ENCODE results near the gene NOS3.
"Not testable (repeated sequence)": the region's sequence is repeated elsewhere in the genome, so short reads cannot be mapped to it uniquely, and the experiment has no call there.

The NOS3 gene

DNA sequence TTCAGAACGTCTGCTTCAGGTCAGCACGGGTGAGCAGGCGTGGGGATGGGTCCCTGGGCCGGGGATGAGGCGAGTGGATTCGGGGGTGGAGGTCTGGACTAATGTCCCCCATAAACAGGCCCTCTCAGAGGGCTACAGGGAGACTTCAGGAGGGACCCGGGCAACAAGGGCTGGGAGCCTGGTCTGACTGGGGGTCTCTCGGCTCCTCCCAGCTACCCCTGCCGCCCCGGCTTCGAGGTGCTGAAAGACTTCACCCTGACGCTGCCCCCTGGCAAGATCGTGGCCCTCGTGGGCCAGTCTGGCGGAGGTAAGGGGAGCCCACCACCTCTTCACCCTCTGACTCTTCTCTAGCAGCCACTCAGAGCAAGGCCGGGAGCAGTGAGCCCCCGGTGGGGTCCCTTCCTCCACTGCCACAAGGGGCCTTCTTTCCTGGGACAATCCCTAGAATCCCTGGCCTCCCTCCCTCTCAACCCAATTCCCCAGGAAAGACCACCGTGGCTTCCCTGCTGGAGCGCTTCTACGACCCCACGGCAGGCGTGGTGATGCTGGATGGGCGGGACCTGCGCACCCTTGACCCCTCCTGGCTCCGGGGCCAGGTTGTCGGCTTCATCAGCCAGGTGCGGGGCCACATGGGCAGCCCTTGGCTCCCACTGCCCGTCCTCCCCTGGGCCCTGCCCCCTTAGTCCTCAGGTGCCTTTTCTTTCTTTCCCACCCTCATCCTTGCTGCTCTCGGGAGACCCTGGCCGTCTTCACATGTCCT, 50.0 kb downstream of the NOS3 start:
- DNase-seq: no peak

DNA sequence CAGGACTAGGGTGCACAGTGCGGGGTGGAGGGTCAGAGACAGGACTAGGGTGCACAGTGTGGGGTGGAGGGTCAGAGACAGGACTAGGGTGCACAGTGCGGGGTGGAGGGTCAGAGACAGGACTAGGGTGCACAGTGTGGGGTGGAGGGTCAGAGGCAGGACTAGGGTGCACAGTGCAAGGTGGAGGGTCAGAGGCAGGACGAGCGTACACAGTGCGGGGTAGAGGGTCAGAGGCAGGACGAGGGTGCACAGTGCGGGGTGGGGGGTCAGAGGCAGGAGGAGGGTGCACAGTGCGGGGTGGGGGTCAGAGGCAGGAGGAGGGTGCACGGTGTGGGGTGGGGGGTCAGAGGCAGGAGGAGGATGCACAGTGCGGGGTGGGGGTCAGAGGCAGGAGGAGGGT, 52.6 kb downstream of the NOS3 start:
- DNase-seq: not testable (repeated sequence)

DNA sequence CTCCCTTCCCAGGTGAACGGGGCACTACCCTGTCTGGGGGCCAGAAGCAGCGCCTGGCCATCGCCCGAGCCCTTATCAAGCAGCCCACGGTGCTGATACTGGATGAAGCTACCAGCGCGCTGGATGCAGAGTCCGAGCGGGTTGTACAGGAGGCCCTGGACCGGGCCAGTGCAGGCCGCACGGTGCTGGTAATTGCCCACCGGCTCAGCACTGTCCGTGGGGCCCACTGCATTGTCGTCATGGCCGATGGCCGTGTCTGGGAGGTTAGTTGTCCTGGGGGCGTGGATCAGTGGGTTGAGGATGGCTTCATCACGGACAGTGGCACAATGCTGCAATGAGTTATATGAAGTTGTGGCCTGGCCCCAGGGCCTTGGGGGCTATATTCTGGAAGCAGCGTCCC, 53.1 kb downstream of the NOS3 start:
- DNase-seq: no peak

DNA sequence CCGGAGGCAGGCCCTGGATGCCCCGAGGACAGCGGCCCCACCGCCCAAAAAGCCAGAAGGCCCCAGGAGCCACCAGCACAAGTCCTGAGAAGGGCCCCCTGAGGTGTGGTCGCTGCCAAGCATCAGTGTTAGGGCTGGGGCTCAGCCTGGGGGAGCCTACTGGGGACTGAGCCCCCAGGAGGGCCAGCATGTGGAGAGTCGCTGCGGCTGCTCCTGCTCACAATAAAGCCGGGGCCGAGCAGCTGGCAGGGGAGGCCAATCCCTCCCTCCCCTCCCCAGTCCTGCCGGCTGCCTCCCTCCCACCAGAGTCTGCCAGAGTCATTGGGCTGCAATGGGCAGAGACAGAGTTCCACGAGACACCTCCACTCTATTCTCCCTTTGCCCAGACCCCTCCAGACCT, 54.4 kb downstream of the NOS3 start:
- DNase-seq: no peak

DNA sequence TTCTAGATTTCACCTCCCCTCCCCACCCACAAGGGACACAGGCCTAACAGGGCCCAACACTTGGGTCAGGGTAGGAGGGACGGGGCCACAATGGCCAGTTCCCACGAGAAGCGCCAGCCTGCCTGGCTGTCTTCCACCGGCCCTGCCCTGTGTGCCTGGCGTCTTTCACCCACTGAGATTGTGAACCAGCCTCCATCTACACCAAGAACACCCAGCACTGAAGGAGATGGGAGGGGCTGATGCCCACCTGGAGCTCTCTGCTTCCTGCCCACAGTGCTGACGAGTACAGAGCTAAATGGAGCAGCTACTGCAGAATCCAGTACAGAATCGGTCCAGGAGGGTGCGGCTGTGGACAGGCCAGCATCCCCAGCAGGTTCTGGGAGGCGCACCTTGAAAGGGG, 55.1 kb downstream of the NOS3 start:
- DNase-seq: no peak

DNA sequence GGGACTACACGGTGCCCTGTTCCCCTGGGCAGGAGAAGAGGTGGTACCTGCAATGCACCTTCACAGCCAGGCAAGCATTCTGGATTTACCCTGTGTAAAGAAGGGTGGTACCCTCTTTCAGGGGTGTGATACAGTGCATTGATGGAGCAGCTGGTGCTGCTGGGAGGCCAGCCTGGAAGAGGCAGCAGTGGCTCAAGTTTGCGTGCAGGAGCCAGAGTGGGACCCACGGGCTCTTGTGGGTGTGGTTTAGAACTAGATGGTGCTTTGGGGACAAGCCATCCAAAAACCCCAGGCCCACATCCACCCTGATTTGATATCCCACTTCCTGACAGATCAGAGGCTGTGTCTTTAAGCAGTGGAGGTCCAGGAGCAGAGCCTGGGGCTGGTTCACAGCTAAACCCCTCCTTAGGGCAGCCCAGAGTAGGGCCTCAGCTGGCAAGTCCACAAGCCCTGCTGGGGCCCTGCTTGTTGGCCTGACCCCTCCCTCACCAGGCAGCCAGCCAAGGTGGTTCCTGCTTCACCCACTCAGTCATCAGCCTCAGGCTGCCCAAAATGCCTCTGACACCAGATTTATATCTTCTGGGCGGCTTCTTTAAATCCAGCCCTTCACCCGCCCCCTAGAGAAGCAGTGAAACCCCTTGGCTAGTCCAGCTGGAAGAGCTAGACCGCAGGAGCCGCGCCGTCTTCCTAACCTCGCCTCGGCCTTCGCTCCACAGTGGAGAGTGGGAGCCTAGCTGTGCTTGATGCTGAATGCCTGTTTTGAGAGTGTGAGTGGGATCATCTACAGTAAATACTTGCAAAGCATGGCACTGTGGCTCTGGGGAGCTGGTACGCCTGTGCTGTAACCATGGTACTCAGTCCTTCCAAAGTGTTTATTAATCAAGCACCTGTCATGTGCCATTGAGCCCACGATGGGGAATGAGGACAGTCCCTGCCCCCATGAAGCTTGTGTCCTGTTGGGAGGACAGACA, 56.1 kb downstream of the NOS3 start:
- DNase-seq: peak; percentile 53

DNA sequence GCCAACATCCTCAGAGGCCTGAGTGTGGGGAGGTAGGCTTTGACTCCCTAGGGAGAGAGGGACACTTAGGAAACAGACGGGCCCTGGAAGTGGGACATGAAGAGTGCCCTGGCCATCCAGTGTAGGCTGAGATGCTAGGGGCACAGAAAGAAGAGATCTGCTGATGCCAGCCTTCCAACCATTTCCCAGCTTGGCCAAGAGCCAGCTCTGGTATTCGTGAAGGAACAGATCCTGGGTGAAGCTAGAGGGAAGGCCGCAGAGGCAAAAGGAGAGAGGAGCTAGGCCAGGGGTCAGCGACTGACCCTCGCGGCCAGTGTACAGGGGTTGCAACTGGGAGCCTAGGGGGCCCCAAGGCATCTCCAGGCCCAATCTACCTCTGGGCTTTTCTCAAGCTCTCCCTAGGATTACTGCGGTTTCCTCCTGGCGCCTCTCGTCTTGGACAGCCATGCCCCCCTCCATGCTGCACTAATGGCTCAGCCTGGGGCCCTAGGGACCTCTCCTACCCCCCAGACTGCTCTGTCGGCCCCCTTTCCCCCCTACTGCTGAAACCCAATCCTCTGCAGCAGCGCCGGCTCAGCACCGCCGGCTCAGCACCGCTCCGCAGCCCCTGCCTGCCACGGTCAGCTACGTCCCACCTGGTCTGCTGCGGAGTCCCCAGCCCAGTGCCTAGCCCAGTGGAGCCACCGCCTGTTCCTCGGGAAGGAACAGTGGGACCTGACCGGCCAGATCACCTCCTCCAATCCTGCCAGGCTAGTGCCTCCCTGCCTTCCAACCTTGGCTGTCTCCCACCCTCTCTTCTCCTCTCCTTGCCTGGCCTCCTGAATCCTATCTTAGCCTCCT, 57.4 kb downstream of the NOS3 start, which contains the start of gene ASIC3:
ASIC3 (plus strand) TSS at position 556 of the 840 bp plus-strand sequence. CDS start 355 bp downstream, outside the sequence.
- no peak for DNase-seq

DNA sequence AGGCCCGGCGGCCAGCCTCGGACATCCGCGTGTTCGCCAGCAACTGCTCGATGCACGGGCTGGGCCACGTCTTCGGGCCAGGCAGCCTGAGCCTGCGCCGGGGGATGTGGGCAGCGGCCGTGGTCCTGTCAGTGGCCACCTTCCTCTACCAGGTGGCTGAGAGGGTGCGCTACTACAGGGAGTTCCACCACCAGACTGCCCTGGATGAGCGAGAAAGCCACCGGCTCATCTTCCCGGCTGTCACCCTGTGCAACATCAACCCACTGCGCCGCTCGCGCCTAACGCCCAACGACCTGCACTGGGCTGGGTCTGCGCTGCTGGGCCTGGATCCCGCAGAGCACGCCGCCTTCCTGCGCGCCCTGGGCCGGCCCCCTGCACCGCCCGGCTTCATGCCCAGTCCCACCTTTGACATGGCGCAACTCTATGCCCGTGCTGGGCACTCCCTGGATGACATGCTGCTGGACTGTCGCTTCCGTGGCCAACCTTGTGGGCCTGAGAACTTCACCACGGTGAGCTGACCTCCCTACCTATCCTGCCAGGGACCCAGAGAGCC, 58.2 kb downstream of the NOS3 start:
- DNase-seq: no peak

DNA sequence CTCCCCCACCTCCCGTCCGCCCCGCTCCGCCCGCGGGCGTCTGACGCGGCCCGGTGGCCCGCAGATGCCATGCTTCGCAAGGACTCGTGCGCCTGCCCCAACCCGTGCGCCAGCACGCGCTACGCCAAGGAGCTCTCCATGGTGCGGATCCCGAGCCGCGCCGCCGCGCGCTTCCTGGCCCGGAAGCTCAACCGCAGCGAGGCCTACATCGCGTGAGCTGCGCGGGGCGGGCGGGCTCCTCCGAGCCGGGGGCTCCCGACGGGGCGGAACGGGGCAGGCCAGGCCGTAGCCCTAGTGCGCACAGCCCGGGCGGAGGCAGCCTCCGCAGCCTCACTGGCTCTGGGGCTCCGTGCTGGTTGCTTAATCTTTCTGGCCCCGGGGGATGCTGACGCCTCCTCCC, 60.3 kb downstream of the NOS3 start:
- peak; percentile 69 for DNase-seq

DNA sequence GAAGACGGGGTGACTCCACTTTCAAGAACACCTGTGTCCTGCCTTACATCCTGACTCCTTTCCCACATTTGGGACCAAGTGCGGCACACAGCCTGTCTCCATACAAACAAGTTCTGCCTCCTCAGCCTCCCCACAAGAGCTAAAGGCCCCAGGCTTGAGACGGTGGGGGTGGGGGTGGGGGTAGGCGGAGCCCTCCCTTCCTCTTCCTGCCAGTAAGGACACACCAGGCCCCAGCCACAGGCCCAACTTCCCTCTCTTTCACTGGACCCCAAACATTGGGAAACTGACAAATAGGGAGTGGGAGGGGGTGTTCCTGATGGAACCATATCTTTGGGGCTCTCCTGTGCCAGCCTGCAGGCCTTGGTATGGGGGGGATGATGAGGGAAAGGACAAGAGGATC, 62.3 kb downstream of the NOS3 start:
- no peak for DNase-seq

DNA sequence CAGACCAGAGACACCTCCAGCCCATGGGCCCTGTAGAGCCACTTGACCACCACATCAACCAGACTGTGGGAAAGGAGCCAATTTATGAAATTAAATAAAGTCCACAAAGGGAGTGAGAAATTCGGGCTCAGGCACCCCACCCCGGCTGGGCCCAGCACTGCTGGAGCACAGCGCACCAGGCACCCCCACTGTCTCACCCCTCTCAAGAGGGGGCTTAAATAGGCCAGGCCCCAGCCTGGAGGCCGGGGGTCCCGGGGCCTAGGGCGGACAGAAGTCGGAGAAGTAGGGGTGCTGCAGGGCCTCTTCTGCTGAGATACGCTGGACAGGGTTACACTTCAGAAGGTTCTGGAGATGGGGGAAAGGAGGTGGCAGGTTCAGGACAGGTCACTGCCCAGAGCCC, 62.9 kb downstream of the NOS3 start:
- no peak for DNase-seq

DNA sequence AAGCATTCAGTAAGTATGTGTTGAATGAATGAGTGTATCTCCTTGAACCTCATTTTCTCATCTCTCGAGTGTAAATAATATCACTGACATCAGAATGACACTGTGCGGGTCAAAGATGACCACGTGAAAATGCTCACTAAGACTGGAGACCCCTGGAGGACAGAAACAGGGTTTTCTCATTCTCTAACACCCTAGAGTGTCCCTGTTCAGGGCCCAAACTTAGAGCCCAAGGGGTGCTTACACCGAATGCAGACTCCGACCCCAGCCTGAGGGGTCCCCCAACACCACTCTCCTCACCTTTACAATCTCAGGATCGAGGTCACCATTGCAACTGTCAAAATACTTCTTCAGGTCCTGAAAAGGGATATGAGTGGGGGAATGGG, 65.5 kb downstream of the NOS3 start:
- no peak for DNase-seq

DNA sequence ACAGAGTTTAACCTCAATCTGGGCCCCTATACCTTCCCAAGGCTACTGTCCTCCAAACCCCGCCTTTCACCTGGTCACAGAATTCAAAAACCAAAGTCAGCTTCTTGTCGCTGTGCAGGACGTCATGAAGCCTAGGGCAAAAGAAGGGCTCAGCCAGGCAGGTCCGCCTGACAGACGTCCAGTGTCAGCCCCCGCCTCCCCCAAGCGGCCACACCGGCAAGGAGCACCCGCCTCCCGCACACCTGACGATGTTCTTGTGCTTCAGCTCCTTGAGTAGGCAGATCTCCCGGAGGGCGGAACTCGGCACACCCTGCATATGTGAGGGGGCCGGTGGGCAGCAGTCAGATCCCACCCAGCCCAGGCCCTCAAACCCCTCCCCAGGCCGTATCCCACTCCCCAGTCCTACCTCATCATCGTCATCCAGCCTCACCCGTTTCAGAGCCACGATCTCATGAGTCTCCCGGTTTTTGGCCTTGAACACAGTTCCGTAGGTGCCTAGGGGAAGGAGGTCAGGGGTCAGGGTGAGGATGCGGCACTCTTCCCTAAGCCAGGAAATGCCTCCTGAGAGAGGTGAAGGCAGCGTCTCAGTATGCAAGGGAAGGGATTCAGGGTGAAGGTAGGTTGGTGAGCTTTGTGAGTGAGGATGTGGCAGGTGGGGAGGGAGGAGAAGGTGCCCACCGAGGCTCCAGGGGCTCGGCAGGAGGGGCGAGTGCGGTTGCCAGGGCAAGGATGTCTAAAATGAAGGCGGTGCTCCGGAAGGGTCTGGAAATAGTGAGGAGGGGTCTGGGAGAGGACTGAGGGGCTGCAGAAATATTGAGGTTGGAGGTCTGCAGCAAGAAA, 66.1 kb downstream of the NOS3 start:
- DNase-seq: no peak

DNA sequence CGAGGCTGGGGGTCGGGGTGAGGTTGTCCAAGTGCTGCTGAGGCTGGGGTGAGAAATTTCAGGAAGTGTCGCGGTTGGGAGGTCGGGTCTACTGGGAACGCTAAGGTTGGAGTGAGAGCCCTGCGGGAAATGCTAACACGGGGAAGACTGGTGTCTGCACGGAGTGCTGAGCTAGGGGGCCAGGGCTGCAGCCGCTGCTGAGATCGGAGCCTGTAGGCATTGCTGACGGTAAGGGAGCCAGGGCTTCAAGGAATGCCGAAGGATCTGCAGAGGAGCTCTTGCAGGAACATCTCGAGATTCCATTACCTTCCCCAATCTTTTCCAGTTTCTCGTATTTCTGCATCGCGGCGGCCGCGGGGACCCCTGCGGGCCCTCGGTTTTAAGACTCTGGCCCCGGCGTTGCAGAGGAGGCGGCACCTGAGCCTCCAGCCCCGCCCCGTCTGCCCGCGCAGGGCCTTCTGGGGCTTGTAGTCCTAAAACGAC, 66.7 kb downstream of the NOS3 start, which contains the start of gene CDK5:
CDK5 (minus strand) TSS at position 392 of the 483 bp plus-strand sequence; CDS start at position 343, 49 bp downstream.
- DNase-seq: peak; percentile 26

DNA sequence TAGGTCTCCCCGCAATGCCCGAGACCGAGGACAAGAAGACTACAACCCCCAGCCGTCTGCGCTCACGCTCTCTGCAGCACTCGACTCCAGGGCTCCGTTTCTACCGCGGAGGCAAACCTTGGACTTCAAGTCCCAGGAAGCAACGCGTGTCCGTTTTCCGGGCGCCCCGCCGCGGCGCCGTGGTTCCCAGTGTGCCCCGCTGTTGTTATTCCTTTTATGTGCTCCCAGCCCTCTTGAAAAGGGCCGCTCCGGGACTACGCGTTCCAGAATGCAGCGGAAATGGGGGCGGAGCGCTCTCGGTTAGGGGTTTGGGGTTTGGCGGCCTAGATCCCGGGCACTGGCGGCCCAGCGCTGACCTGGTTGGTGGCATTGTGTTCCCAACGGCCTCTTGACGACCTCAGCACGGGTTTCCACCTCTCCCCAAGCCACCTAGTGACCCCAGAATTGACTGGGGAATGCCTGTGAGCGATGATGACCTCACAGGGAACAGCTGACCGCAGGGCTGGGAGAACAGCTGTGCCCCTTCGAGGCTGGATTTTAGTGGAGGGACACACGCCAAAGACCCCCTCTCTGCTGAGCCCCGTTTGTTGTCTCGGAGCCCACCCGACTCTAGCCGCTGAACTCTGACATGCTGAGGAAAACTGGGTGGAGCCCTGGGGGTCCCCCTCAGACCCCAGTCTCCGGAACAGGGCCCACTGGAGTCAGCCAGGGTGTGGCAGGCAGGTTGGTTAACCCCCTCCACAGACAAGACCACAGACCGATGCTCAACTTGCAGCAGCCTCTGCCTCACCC, 67.4 kb downstream of the NOS3 start:
- peak; percentile 100 for DNase-seq

DNA sequence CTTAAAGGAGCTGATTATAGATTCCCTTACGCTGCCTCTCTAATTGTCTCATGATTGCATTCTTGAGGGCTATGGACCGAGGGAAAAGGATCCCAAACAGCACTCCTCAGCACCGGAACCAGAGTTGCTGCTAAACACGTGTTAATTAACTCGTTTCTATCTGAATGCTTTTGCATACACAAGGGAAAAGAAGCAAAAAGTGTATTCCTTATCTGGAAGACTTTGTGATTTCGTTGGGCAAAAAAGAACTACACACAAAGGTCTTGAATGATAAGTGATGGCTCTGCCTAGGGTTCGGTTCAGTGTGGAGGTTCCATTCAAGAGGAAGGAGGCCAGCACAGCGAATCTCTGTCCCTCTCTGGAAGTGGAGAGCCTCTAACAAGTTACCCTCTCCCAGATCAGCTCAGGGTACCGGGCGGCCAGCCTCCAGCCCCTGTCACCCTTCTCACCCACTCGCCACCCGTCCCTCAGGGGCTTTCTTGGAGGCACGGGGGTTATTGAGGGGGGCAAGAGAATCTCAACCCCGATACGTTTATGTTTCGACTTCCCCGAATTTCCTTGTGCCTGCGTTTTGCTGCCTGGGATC, 68.1 kb downstream of the NOS3 start:
- no peak for DNase-seq

DNA sequence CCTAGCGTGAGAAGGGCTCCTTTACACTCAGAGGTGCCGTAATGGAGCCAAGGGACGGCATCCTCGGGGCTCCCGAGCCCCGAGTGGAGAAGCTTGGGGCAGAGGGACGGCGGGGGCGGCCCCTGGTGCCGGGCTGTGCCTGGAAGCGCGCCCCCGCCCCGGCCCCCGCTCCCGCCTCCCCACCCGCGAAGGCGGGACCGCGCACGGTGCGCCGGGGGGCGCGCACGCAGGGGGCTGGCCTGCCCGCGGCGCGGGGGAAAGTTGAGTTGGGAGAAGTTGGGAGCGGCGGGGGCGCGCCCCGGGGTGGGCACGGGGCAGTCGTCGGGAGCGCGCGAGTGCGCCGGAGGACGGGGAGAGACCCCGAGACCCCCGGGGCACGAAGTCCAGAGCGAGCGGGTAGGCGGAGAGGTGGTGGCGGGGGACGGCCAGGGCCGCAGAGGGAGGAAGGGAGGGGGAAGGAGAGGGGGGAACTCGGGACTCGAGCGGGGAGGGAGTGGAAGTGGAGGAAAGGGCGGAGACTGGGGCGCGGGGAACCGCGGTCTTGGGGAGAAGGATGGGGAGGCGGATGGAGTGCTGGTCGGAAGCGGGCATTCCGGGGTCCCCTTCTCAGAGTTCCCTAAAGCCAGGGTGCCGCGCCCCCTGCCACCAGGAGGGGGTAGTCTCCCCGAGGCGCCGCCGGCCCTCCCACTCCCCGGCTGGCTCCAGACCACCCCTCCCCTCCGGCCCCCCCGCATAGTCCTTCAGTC, 68.7 kb downstream of the NOS3 start, which contains the start of gene SLC4A2:
SLC4A2 (plus strand) TSS at position 223 of the 746 bp plus-strand sequence. CDS start 2,399 bp downstream, outside the sequence.
- peak; percentile 82 for DNase-seq

DNA sequence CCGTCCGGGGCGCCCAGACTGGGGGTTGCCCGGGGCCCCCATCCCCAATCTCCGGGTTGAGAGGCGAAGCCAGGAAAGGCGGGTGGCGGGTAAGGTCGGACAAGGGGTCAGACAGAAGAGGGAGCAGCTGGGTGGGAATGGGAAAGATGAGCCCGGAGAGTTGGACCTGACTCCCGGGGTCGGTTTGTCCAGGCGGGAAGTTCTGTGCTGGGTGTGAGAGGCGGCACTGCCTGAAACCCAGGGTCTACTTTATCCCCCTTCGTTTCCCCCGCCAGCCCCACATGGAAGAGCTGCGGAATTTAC, 69.2 kb downstream of the NOS3 start:
- DNase-seq: no peak

All from fibroblast of skin of right biceps (primary cell).